Frontal cortex (tissue), 4 donors: Measurements from ENCODE around the gene HLA-DMA. TPM values are rescaled to one million over a fixed set of nuclear protein-coding genes. Genes with fewer than 3 reads are reported as not detected.
"Not testable (repeated sequence)": the region's sequence is repeated elsewhere in the genome, so short reads cannot be mapped to it uniquely, and the experiment has no call there.

ENCODE experiments used
- DNase-seq, 2 donors: peaks; one replicate each; pipeline ENCODE4 v3.0.0; 2012; ENCODE audit warnings: low spot score in 2 of 2
- FAIRE-seq: peaks from 2 replicates; lab custom pipeline; 2012; peaks lifted over from hg19 to GRCh38; lab: Jason Lieb, UNC
- total RNA-seq: library from RNA; depleted of rRNA; stranded (reverse); fragments of >200 nt; gene quantifications from one replicate; pipeline ENCODE4 v1.2.3, GENCODE V29; 2014
- donor health status: control.
- donor health status: control.
- donor health status: control.

Gene HLA-DMA
- total RNA-seq, 1 donor from 2014 or later: 0.82 TPM

- DNase-seq: no peak
- no peak for FAIRE-seq
Measured at GRCh38 chr6:32960563-32960962, 7.7 kb upstream of the HLA-DMA start.

GRCh38 chr6:32956176-32956575 is 3.3 kb upstream of the HLA-DMA start:
- DNase-seq (no peak), FAIRE-seq (no peak)

- DNase-seq (no peak), FAIRE-seq (no peak)
Measured at GRCh38 chr6:32954986-32955802, 2.3 kb upstream of the HLA-DMA start.

- FAIRE-seq (no peak), DNase-seq (no peak)
Measured at GRCh38 chr6:32954267-32954666, 1.4 kb upstream of the HLA-DMA start.

GRCh38 chr6:32953775-32954174 is 878 bp upstream of the HLA-DMA start:
- DNase-seq (no peak), FAIRE-seq (no peak)

- FAIRE-seq (no peak), DNase-seq (no peak)
Measured at GRCh38 chr6:32950449-32950848, 2.4 kb downstream of the HLA-DMA start.

GRCh38 chr6:32950010-32950409 is 2.9 kb downstream of the HLA-DMA start:
- FAIRE-seq (no peak), DNase-seq (no peak)

- FAIRE-seq: no peak
- DNase-seq: no peak
Measured at GRCh38 chr6:32949113-32949512, 3.8 kb downstream of the HLA-DMA start.

- DNase-seq: no peak
- no peak for FAIRE-seq
Measured at GRCh38 chr6:32947552-32948465, 5.1 kb downstream of the HLA-DMA start.

GRCh38 chr6:32946893-32947292 is 6.0 kb downstream of the HLA-DMA start:
- no peak for DNase-seq
- no peak for FAIRE-seq

GRCh38 chr6:32945953-32946352 is 6.9 kb downstream of the HLA-DMA start:
- DNase-seq (no peak), FAIRE-seq (no peak)

GRCh38 chr6:32945108-32945760 is 7.7 kb downstream of the HLA-DMA start:
- no peak for DNase-seq

GRCh38 chr6:32943864-32944649 is 8.8 kb downstream of the HLA-DMA start:
- DNase-seq (no peak), FAIRE-seq (no peak)

More at GRCh38 chr6:32945108-32945760, 7.7 kb downstream of the HLA-DMA start:
- no peak for FAIRE-seq

- not testable (repeated sequence) for DNase-seq, FAIRE-seq
Measured at GRCh38 chr6:32942555-32943123, 10.3 kb downstream of the HLA-DMA start.

GRCh38 chr6:32941214-32941768 is 11.6 kb downstream of the HLA-DMA start:
- no peak for FAIRE-seq
- no peak for DNase-seq

- FAIRE-seq (no peak), DNase-seq (peak; percentile 34 to 87)
Measured at GRCh38 chr6:32940656-32941213, 12.2 kb downstream of the HLA-DMA start, which contains the start of gene HLA-DMB. Gene HLA-DMB (minus strand): TSS chr6:32941028. CDS start chr6:32940807, 221 bp downstream.

GRCh38 chr6:32938494-32938893 is 14.4 kb downstream of the HLA-DMA start:
- FAIRE-seq (no peak), DNase-seq (no peak)

GRCh38 chr6:32937230-32937633 is 15.7 kb downstream of the HLA-DMA start:
- no peak for FAIRE-seq
- no peak for DNase-seq
